GM19397 (cell line): ENCODE measurements around the gene RGL1.

ENCODE experiments used
- ATAC-seq: cut with Tn5 transposase; IDR thresholded peaks from one replicate; pipeline ENCODE4 v1.9.1; 2021; ENCODE audit warnings: mild to moderate bottlenecking, moderate library complexity; ENCODE audit not compliant: unreplicated experiment

RGL1 gene

GRCh38 chr1:183817576-183818288 lies 12.8 kb downstream of the RGL1 start:
- ATAC-seq: no peak

DNA sequence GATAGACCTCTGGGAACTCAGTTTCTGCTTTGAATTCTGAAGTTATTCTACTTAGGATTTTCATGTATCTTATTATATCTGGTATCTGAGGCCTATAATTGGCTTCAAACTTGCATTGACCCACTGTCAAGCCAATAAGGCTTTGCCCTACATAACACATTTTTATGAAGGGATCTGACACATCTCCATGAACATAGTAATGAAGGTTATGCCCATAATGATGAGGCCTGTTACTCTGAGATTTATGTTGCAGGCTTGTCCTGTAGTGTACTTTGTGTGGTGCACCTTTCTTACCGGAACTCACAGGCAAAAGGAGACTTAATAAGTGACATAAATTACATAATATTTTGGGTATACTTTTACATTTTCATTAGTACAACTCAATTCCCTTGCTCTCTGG lies 14.1 kb downstream of the RGL1 start:
- ATAC-seq: no peak

- ATAC-seq: no peak
Measured at GRCh38 chr1:183821309-183821888, 16.5 kb downstream of the RGL1 start.

GRCh38 chr1:183821889-183822611 lies 17.1 kb downstream of the RGL1 start:
- ATAC-seq: no peak

DNA sequence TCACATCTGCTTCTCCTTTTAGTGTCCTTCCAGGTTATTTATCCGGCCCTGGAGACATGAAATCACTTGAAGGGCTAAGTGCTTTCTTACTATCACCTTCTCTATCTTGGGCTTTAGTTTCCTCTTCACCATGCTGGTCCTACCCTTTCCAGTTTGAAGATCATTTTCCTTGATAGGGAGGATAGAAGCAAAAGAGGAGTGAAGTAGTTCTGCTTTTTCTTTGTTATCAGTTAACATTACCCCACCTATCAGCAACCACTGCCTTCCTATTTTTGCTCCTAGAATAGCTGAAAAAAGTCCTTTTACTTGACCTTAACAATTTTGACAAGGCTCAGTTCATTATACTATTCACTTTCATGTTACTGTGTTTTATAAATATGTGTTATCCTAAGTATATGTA lies 19.4 kb downstream of the RGL1 start:
- ATAC-seq: no peak

- no peak for ATAC-seq
Measured at GRCh38 chr1:183827801-183828200, 22.9 kb downstream of the RGL1 start.

GRCh38 chr1:183830389-183830788 lies 25.5 kb downstream of the RGL1 start:
- no peak for ATAC-seq

GRCh38 chr1:183831311-183831710 lies 26.4 kb downstream of the RGL1 start:
- ATAC-seq: no peak

GRCh38 chr1:183832459-183832858 lies 27.5 kb downstream of the RGL1 start:
- no peak for ATAC-seq

GRCh38 chr1:183834568-183834967 lies 29.6 kb downstream of the RGL1 start:
- no peak for ATAC-seq

DNA sequence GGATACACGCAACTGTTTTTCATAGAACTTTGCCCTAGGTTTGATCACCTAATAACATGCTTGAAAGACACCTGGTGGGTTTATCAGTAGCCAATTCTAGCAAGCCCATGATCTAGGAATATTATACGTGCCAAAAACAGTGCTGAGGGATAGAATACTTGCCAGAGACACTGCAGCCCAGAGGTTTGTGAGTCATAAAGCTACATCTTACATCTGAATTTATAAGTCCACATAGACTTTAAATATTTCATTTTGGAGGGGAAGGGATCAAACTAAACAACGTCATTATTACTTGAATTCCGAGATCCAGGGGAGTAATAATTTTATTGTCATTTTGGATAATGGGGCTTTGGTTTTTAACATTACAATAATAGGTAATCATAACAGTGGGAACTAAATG lies 31.7 kb downstream of the RGL1 start:
- no peak for ATAC-seq

GRCh38 chr1:183837062-183837461 lies 32.1 kb downstream of the RGL1 start:
- ATAC-seq: no peak

GRCh38 chr1:183838221-183838620 lies 33.3 kb downstream of the RGL1 start:
- no peak for ATAC-seq

- no peak for ATAC-seq
Measured at GRCh38 chr1:183840140-183840539, 35.2 kb downstream of the RGL1 start.

DNA sequence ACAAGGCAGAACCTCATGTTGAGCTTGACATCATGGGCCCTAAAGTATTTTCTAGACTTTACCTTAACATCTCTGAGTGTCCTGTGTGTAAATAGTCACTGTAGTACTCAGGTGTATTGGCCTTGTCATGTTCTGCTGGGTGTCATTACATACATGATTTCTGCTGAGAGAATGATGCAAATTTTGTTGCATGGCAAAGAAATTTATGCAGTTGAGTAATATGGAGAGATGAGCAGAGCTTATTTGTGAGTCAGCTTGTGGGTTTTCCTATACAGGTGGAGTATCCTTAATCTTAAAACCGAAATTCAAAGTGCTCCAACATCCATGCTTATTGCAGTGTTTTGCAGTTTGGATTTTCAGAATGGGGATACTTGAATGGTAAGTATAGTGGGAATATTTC lies 36.6 kb downstream of the RGL1 start:
- ATAC-seq: peak; percentile 45

GRCh38 chr1:183841950-183842794 lies 37.3 kb downstream of the RGL1 start:
- peak; percentile 83 for ATAC-seq

- ATAC-seq: peak; percentile 32
Measured at GRCh38 chr1:183842795-183843144, 37.9 kb downstream of the RGL1 start.

GRCh38 chr1:183844806-183845205 lies 39.9 kb downstream of the RGL1 start:
- ATAC-seq: no peak

- ATAC-seq: no peak
Measured at GRCh38 chr1:183845681-183846080, 40.8 kb downstream of the RGL1 start.

DNA sequence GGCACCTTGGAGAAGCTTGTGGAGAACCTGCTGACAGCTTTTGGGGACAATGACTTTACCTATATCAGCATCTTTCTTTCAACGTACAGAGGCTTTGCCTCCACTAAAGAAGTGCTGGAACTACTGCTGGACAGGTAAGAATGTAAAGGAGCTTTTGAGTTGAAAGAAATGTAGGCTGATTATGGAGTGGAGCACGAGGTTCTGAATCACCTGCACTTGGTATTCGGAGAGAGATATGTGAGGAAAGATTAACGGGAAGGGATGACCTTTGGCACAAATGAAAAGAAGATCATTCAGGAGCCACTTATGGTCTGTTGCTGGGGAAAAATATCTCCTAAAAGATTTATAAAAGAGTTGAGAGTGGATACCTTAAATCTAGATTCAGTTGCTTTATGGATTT lies 42.7 kb downstream of the RGL1 start:
- no peak for ATAC-seq

DNA sequence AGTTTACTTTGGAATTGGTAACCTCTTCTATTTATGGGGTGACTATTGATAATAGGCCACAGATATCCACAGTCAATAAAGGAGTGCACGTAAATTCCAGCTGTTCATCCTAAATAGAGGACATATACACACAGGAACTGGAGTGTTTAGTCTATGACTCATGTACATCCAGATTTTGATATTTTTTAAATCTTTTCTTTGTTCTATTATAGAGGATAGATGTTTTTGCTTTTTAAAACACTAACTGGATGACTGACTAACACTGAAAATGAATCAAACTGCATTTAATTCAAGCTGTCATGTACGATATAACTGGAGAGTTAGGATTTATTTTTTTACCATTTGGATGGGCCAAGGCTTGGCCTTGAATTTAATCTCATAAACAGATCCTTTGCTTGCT lies 45.9 kb downstream of the RGL1 start:
- ATAC-seq: no peak
